HepG2 (cell line): Measurements from ENCODE around the gene CASKIN1. TPM values are rescaled to one million over a fixed set of nuclear protein-coding genes. Genes with fewer than 3 reads are reported as not detected.

Source experiments
- ARHGAP35 ChIP-seq: sonication (generic); formaldehyde crosslinking; IDR thresholded peaks from 2 replicates; pipeline ENCODE4 v1.9.0; 2022; ENCODE audit warnings: mild to moderate bottlenecking, inconsistent platforms, moderate library complexity, missing genetic modification reagents, borderline replicate concordance
- ATAD3A ChIP-seq: sonication (generic); formaldehyde crosslinking; IDR thresholded peaks from 2 replicates; pipeline ENCODE4 v1.4.0; 2020; ENCODE audit warnings: missing genetic modification reagents
- ATF2 ChIP-seq: sonication (generic); formaldehyde crosslinking; IDR thresholded peaks from 2 replicates; pipeline ENCODE4 v1.4.0; 2020; ENCODE audit warnings: missing genetic modification reagents
- BCLAF1 ChIP-seq: fragments of 450-650 bp; IDR thresholded peaks from 2 replicates; pipeline ENCODE4 v1.6.1; 2017; ENCODE audit warnings: mild to moderate bottlenecking
- CBFB ChIP-seq: sonication (generic); formaldehyde crosslinking; IDR thresholded peaks from 2 replicates; pipeline ENCODE4 v1.4.0; 2020; ENCODE audit warnings: missing genetic modification reagents
- DDIT3 ChIP-seq: sonication (generic); formaldehyde crosslinking; IDR thresholded peaks from 2 replicates; pipeline ENCODE4 v1.4.0; 2020; ENCODE audit warnings: mild to moderate bottlenecking, missing genetic modification reagents
- FUBP1 ChIP-seq: sonication (generic); formaldehyde crosslinking; IDR thresholded peaks from 2 replicates; pipeline ENCODE4 v1.5.1; 2020; ENCODE audit warnings: missing genetic modification reagents, mild to moderate bottlenecking, borderline replicate concordance
- GFI1 ChIP-seq: sonication (generic); formaldehyde crosslinking; IDR thresholded peaks from 2 replicates; pipeline ENCODE4 v1.5.0; 2020; ENCODE audit warnings: missing genetic modification reagents, mild to moderate bottlenecking, borderline replicate concordance
- HNF4G ChIP-seq, 2 experiments: sonication (generic) in 1 of 2; formaldehyde crosslinking in 1 of 2; IDR thresholded peaks; 2 replicates each; pipeline versions ENCODE4 v1.4.0 to v1.6.1; 2011 to 2020; ENCODE audit warnings: borderline replicate concordance in 2 of 2, low read depth in 2 of 2, mild to moderate bottlenecking in 2 of 2, low read length in 1 of 2, missing genetic modification reagents in 1 of 2, moderate library complexity in 1 of 2
- LCORL ChIP-seq, 2 experiments: fragments of 450-650 bp in 1 of 2; sonication (generic) in 1 of 2; formaldehyde crosslinking in 1 of 2; IDR thresholded peaks; 2 replicates each; pipeline versions ENCODE4 v1.5.0 to v1.6.1; 2017 to 2020; ENCODE audit warnings: antibody characterized with exemption in 1 of 2, missing genetic modification reagents in 1 of 2
- MEIS2 ChIP-seq: sonication (generic); formaldehyde crosslinking; IDR thresholded peaks from 2 replicates; pipeline ENCODE4 v1.9.0; 2021; ENCODE audit warnings: mild to moderate bottlenecking, missing genetic modification reagents
- NRL ChIP-seq: sonication (generic); formaldehyde crosslinking; IDR thresholded peaks from 2 replicates; pipeline ENCODE4 v1.5.0; 2020; ENCODE audit warnings: missing genetic modification reagents, mild to moderate bottlenecking, moderate library complexity, borderline replicate concordance
- RARA ChIP-seq: IDR thresholded peaks from 2 replicates; pipeline ENCODE4 v1.6.1; 2016; ENCODE audit warnings: missing genetic modification reagents, missing compliant biosample characterization
- SIN3B ChIP-seq: fragments of 150-350 bp; IDR thresholded peaks from 2 replicates; pipeline ENCODE4 v1.6.1; 2014; ENCODE audit warnings: low read length
- SP1 ChIP-seq, 2 experiments: fragments of 450-650 bp in 1 of 2; sonication (generic) in 1 of 2; formaldehyde crosslinking in 1 of 2; IDR thresholded peaks; 2 replicates each; pipeline versions ENCODE4 v1.4.0 to v1.6.1; 2016 to 2020; ENCODE audit warnings: missing genetic modification reagents in 1 of 2
- SRF ChIP-seq: IDR thresholded peaks from 2 replicates; pipeline ENCODE4 v1.6.1; 2011; ENCODE audit warnings: mild to moderate bottlenecking, low read depth, low read length, moderate library complexity
- TOE1 ChIP-seq: sonication (generic); formaldehyde crosslinking; IDR thresholded peaks from 2 replicates; pipeline ENCODE4 v1.4.0; 2020; ENCODE audit warnings: mild to moderate bottlenecking, missing genetic modification reagents
- ZNF264 ChIP-seq: sonication (generic); formaldehyde crosslinking; IDR thresholded peaks from 2 replicates; pipeline ENCODE4 v1.4.0; 2020; ENCODE audit warnings: missing genetic modification reagents
- ZNF598 ChIP-seq: sonication (generic); formaldehyde crosslinking; IDR thresholded peaks from 2 replicates; pipeline ENCODE4 v1.5.1; 2020; ENCODE audit warnings: mild to moderate bottlenecking, missing genetic modification reagents, borderline replicate concordance
- ZNF691 ChIP-seq: sonication (generic); formaldehyde crosslinking; IDR thresholded peaks from 2 replicates; pipeline ENCODE4 v1.4.0; 2020; ENCODE audit warnings: missing genetic modification reagents, low read depth, mild to moderate bottlenecking, borderline replicate concordance
- polyA plus RNA-seq, 8 experiments: library from polyadenylated mRNA; depleted of rRNA in 3 of 8; stranded (reverse) in 7 of 8; unstranded in 1 of 8; fragments of >200 nt; fragmentation: Illumina TruSeq in 4 of 8; extraction: Trizol in 4 of 8; gene quantifications; 2 replicates each; pipeline versions ENCODE4 v1.2.1 to v1.2.3, GENCODE V29; 2011 to 2016; ENCODE audit warnings: low read depth in 4 of 8, missing spikeins in 1 of 8, mixed read lengths in 1 of 8; ENCODE audit not compliant: insufficient read depth in 1 of 8
- total RNA-seq, 5 experiments: library from RNA; depleted of rRNA; stranded (reverse); fragments of >200 nt; fragmentation: Illumina TruSeq; extraction: Trizol; gene quantifications; 2 replicates each; pipeline ENCODE4 v1.2.3, GENCODE V29; 2016; ENCODE audit warnings: low read depth in 1 of 5

Gene CASKIN1
- total and polyA plus RNA-seq, 2 of the 13 experiments (the other 11 are each of a cell fraction or from before 2014, with no cell fraction given): 1.2 to 2.2 TPM

- TF ChIP-seq ZNF691 (CRISPR knock-in tag) (0 out of 2 replicates have a peak, but pooled peaks have one; percentile 36), SP1 (IDR thresholded peaks at IDR 0.05) (no peak), SP1 (CRISPR knock-in tag; IDR thresholded peaks at IDR 0.05) (peak; percentile 24; the same call in 1 of the 2 replicates), LCORL (IDR thresholded peaks at IDR 0.05) (no peak), LCORL (CRISPR knock-in tag; IDR thresholded peaks at IDR 0.05) (no peak), GFI1 (CRISPR knock-in tag) (no peak), ATAD3A (no peak), RARA (CRISPR knock-in tag) (peak; percentile 97), MEIS2 (CRISPR knock-in tag) (no peak), SRF (peak; percentile 32; the same call in 1 of the 2 replicates), SIN3B (no peak), ZNF264 (CRISPR knock-in tag) (no peak), ATF2 (CRISPR knock-in tag) (no peak), FUBP1 (CRISPR knock-in tag) (no peak), DDIT3 (no peak), NRL (CRISPR knock-in tag) (no peak; the same call in 1 of the 2 replicates), BCLAF1 (no peak), TOE1 (no peak), ZNF598 (no peak), ARHGAP35 (CRISPR knock-in tag) (no peak), CBFB (CRISPR knock-in tag) (peak; percentile 88), HNF4G (IDR thresholded peaks at IDR 0.05; ENCODE audit: borderline replicate concordance, low read depth, low read length) (peak; percentile 25; the same call in 1 of the 2 replicates), HNF4G (CRISPR knock-in tag; IDR thresholded peaks at IDR 0.05; ENCODE audit: borderline replicate concordance, low read depth) (no peak)
Measured at GRCh38 chr16:2226245-2226793, 29.9 kb upstream of the CASKIN1 start (continued).
